Activated CD8-positive, alpha-beta memory T cell treated with anti-CD3 and anti-CD28 coated beads, Interleukin-2, amount 50 U/mL, for 24 hours (primary cell): Measurements from ENCODE around the gene SOX2.

ENCODE experiments used
- DNase-seq: peaks from one replicate; pipeline ENCODE4 v3.0.0-alpha.2; 2020; ENCODE audit errors: extremely low read depth

SOX2 gene

GRCh38 chr3:181722766-181723425 is 11.2 kb downstream of the SOX2 start:
- DNase-seq: no peak

- DNase-seq: no peak
Observed at GRCh38 chr3:181723625-181724191, 12.0 kb downstream of the SOX2 start.

GRCh38 chr3:181724192-181724965 is 12.7 kb downstream of the SOX2 start:
- no peak for DNase-seq

GRCh38 chr3:181725131-181725731 is 13.5 kb downstream of the SOX2 start:
- no peak for DNase-seq

- no peak for DNase-seq
Observed at GRCh38 chr3:181725830-181726229, 14.1 kb downstream of the SOX2 start.

GRCh38 chr3:181726351-181727330 is 14.9 kb downstream of the SOX2 start:
- DNase-seq: no peak

GRCh38 chr3:181727341-181728032 is 15.8 kb downstream of the SOX2 start:
- DNase-seq: no peak

GRCh38 chr3:181728470-181729340 is 17.0 kb downstream of the SOX2 start:
- DNase-seq: no peak

GRCh38 chr3:181729341-181729869 is 17.7 kb downstream of the SOX2 start:
- no peak for DNase-seq

- DNase-seq: no peak
Observed at GRCh38 chr3:181730316-181730715, 18.6 kb downstream of the SOX2 start.

- no peak for DNase-seq
Observed at GRCh38 chr3:181730934-181731333, 19.2 kb downstream of the SOX2 start.

GRCh38 chr3:181735911-181736310 is 24.2 kb downstream of the SOX2 start:
- DNase-seq: no peak

- DNase-seq: no peak
Observed at GRCh38 chr3:181738551-181738950, 26.8 kb downstream of the SOX2 start.

GRCh38 chr3:181739628-181740027 is 27.9 kb downstream of the SOX2 start:
- DNase-seq: no peak

- DNase-seq: no peak
Observed at GRCh38 chr3:181741417-181741816, 29.7 kb downstream of the SOX2 start.

GRCh38 chr3:181752202-181752671 is 40.5 kb downstream of the SOX2 start:
- DNase-seq: no peak

- DNase-seq: no peak
Observed at GRCh38 chr3:181753391-181753790, 41.7 kb downstream of the SOX2 start.

GRCh38 chr3:181755959-181756358 is 44.2 kb downstream of the SOX2 start:
- no peak for DNase-seq

GRCh38 chr3:181756645-181757297 is 45.0 kb downstream of the SOX2 start:
- no peak for DNase-seq
